Skin epidermis (tissue), 12 donors: Measurements from ENCODE around the gene TAF1D.

Experiments
- H3K27ac ChIP-seq, 21 experiments: fragments of 200-600 bp; sonication (generic) in 11 of 21; one replicate each; pipeline ENCODE4 v1.5.0; 2020; ENCODE audit warnings: mild to moderate bottlenecking in 3 of 21, inconsistent platforms in 2 of 21, moderate library complexity in 2 of 21
- H3K4me3 ChIP-seq, 7 experiments: fragments of 200-600 bp; sonication (generic) in 2 of 7; one replicate each; pipeline ENCODE4 v1.5.0; 2020; ENCODE audit warnings: inconsistent platforms in 2 of 7, mild to moderate bottlenecking in 2 of 7, moderate library complexity in 1 of 7

TAF1D gene

DNA sequence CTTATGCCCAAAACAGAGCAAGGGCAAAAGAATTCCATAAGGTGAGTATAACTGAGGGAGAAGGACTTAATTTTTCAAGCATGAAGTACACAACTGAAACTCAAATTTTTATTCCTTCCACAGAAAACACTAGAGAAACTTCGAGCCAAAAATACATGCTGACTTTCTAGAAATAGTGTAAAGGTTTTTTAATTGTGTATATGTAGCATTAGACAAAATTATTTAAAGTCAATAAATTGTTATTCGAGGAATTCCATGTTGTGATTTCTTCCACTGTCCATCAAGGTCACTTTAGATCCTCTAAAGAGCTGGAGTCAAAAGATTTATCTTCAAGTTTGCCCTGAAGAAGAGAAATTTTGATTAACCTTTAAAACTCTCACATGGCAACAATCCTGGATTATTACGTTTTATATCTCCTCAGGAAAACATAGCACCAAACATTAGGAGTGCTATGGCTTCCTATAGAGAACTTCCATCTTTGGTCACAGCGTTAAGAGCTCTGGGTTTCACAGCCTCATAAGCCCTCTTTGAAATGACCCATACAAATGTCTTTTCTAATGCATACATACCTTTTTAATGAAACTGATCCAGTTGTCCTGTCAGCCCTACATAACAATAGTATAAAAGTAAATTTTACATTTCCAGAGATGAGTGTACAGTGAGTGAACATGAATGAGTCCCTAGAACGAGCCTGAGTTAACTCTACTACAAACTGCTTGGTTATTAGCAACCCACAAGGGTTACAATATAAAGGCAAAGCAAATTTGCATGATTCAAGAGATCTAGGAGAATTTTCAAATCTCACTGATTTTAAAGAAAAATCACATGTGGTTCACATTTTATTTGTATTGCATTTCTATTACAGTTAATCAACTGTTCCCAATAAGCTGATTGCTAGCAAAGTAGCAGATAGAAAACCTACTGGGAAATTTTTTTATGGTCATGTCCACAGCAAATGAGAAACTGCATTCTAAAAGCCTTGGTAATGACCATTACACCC lies 10.9 kb downstream of the TAF1D start:
- Histone ChIP-seq H3K4me3 (no peak overlapping the region), H3K27ac (no peak overlapping the region)

- Histone ChIP-seq H3K4me3 (no peak overlapping the region), H3K27ac (no peak overlapping the region)
These were observed 12.1 kb downstream of the TAF1D start for GRCh38 chr11:93729129-93729616.

GRCh38 chr11:93728792-93729128 lies 12.5 kb downstream of the TAF1D start:
- no peak overlapping the region for H3K4me3 ChIP-seq

GRCh38 chr11:93727985-93728791 lies 13.1 kb downstream of the TAF1D start:
- no peak overlapping the region for H3K4me3 ChIP-seq
- no peak overlapping the region for H3K27ac ChIP-seq

More at GRCh38 chr11:93728792-93729128, 12.5 kb downstream of the TAF1D start:
- H3K27ac ChIP-seq: no peak overlapping the region

DNA sequence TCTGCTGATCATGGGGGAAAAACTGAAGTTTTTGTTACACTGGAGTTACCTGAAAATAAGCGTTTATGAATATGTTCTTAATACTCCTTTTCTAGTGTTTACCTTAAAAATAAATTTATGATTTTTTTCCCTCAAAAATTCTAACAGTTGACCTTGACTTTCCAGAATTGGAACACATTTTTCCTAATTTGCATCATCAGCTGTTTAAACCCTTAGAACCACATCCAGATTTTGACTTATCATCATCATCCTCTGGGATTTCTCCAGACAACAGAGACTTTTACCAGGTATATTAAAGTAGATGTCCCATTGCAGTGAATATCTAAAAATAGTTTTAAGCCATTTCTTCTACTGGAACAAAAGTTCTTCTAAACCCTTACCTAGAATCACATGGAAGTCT lies 17.2 kb downstream of the TAF1D start:
- Histone ChIP-seq H3K4me3 (no peak overlapping the region), H3K27ac (no peak overlapping the region)

DNA sequence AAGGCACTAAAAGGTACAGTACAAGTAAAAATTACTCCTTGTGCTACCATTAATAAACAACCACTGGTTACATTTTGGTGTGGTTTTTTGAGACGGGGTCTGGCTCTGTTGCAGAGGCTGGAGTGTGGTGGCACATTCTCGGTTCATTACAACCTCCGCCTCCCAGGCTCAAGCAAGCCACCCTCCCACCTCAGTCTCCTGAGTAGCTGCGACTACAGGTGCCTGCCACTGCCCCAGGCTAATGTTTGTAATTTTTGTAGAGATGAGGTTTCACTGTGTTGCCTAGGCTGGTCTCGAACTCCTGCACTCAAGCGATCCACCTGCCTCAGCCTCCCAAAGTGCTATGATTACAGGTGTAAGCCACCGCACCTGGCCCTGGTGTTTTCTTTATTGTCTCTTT lies 20.8 kb downstream of the TAF1D start:
- Histone ChIP-seq H3K27ac (no peak overlapping the region), H3K4me3 (no peak overlapping the region)

- H3K4me3 ChIP-seq: no peak overlapping the region
- no peak overlapping the region for H3K27ac ChIP-seq
These were observed 22.0 kb downstream of the TAF1D start for GRCh38 chr11:93719310-93719709.

- Histone ChIP-seq H3K27ac (peak overlapping the region in 4 of 21 experiments; percentile 3 to 67 (median 42)), H3K4me3 (no peak overlapping the region)
These were observed 23.2 kb downstream of the TAF1D start for GRCh38 chr11:93718057-93718563.

- Histone ChIP-seq H3K4me3 (no peak overlapping the region), H3K27ac (peak overlapping the region in 2 of 21 experiments; percentile 41 to 67)
These were observed 23.8 kb downstream of the TAF1D start for GRCh38 chr11:93717501-93717900.

DNA sequence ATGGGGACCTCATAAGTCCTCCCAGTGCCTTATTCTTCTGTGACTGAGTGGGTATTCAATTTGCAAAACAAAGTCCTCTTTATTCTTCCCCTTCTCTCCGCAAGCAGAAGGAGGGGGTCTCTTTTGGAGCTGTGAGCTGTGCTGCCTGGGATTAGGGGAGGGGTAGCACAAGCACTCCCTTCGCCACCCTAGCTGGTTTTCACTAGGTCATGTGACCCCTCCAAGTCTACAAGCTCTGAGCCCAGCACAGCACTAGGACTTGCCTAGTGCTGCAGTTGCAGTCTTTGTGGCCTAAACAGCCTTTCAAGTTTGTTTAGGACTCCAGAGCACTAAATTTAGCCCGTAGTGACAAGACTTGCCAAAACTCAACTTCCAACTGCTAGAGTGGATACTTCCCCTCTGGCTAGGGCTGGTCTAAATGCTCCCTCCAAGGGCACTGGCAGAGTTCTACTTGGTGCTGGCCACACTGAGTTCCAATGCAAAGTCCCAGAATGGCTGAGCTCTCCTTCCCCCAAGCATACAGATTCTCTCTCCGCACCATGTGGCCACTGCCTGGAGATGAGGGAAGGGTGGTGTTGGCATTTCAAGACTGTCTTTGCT lies 25.4 kb downstream of the TAF1D start:
- H3K4me3 ChIP-seq: no peak overlapping the region
- no peak overlapping the region for H3K27ac ChIP-seq

DNA sequence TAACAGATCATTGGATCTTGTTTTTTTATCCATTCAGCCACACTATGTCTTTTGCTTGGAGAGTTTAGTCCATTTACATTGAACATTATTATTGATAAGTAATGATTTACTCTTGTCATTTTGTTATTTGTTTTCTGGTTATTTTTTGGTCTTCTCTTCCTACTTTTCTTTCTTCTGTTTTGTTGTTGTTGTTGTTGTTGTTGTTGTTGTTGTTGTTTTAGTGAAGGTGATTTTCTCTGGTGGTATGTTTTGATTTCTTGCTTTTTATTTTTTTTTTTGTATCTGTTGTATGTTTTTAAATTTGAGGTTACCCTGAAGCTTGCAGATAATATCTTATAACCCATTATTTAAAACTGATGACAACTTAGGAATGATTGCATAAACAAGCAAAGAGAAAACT lies 28.6 kb downstream of the TAF1D start:
- no peak overlapping the region for H3K4me3 ChIP-seq

GRCh38 chr11:93710239-93710638 lies 31.1 kb downstream of the TAF1D start:
- Histone ChIP-seq H3K4me3 (no peak overlapping the region), H3K27ac (no peak overlapping the region)

More for the DNA sequence above, 28.6 kb downstream of the TAF1D start:
- no peak overlapping the region for H3K27ac ChIP-seq

- Histone ChIP-seq H3K4me3 (no peak overlapping the region), H3K27ac (no peak overlapping the region)
These were observed 37.1 kb downstream of the TAF1D start for GRCh38 chr11:93704237-93704636.

- no peak overlapping the region for H3K4me3 ChIP-seq
These were observed 40.5 kb downstream of the TAF1D start for GRCh38 chr11:93700830-93701229.

GRCh38 chr11:93697611-93698010 lies 43.7 kb downstream of the TAF1D start:
- Histone ChIP-seq H3K4me3 (no peak overlapping the region), H3K27ac (no peak overlapping the region)

More at GRCh38 chr11:93700830-93701229, 40.5 kb downstream of the TAF1D start:
- H3K27ac ChIP-seq: no peak overlapping the region

DNA sequence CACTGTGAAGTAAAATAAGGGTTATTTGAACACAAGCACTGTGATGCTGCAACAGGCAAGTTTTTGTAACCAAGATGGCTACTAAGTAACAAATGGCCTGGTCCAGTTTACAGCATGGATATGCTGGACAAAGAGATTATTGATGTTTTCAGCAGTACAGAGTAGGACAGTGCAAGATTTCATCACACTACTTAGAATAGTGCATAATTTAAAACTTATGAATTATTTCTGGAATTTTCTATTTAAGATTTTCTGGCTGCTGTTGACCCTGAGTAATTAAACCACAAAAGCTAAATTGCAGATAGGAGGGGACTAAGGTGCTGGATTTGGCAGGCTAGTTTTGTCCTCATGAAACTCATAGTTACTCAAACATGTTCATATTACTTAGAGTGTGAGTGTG lies 46.7 kb downstream of the TAF1D start:
- Histone ChIP-seq H3K4me3 (no peak overlapping the region), H3K27ac (no peak overlapping the region)

DNA sequence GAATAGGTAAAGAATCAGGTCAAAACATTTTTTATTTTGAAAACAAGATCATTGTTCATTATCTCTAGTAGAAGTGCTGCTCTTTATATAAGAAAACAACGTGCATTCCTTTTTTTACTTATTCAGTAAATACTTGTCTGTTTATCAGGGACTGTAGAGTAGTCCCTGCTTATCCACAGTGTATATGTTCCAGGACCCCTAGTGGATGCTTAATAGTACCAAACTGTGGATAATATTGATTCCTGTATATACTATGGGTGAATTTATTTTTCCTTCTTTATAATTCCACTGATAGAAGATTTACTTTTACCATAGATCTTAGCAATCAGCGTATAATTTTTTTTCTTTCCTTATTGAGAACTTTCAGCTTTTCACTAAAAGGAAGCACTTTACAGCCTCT lies 47.2 kb downstream of the TAF1D start:
- Histone ChIP-seq H3K4me3 (no peak overlapping the region), H3K27ac (no peak overlapping the region)

- no peak overlapping the region for H3K27ac ChIP-seq
- no peak overlapping the region for H3K4me3 ChIP-seq
These were observed 52.1 kb downstream of the TAF1D start for GRCh38 chr11:93689240-93689639.

GRCh38 chr11:93686812-93687211 lies 54.5 kb downstream of the TAF1D start:
- H3K27ac ChIP-seq: peak overlapping the region in 2 of 21 experiments; percentile 38 to 45
- no peak overlapping the region for H3K4me3 ChIP-seq

- H3K27ac ChIP-seq: peak overlapping the region in 1 of 21 experiments; percentile 45
- H3K4me3 ChIP-seq: no peak overlapping the region
These were observed 55.1 kb downstream of the TAF1D start for GRCh38 chr11:93686226-93686625.
